GM19043 (cell line): ENCODE data around the gene PSEN2.
A peak's percentile ranks its signal among the peaks of the same experiment; 100 is the strongest.
"Not testable (repeated sequence)": the region's sequence is repeated elsewhere in the genome, so short reads cannot be mapped to it uniquely, and the experiment has no call there.

ENCODE experiments used
- ATAC-seq: cut with Tn5 transposase; IDR thresholded peaks from one replicate; pipeline ENCODE4 v1.9.1; 2021; ENCODE audit warnings: low read depth; ENCODE audit not compliant: unreplicated experiment

Gene PSEN2

GRCh38 chr1:226908913-226909312 is 38.5 kb downstream of the PSEN2 start:
- no peak for ATAC-seq

GRCh38 chr1:226912587-226913176 is 42.3 kb downstream of the PSEN2 start:
- ATAC-seq: peak; percentile 64

GRCh38 chr1:226915672-226915995 is 45.2 kb downstream of the PSEN2 start:
- no peak for ATAC-seq

GRCh38 chr1:226916497-226916896 is 46.1 kb downstream of the PSEN2 start:
- ATAC-seq: no peak

- ATAC-seq: no peak
Observed at GRCh38 chr1:226919587-226919986, 49.2 kb downstream of the PSEN2 start.

GRCh38 chr1:226919995-226920394 is 49.6 kb downstream of the PSEN2 start:
- no peak for ATAC-seq

GRCh38 chr1:226920446-226920894 is 50.1 kb downstream of the PSEN2 start:
- no peak for ATAC-seq

- no peak for ATAC-seq
Observed at GRCh38 chr1:226921504-226921903, 51.1 kb downstream of the PSEN2 start.

- ATAC-seq: not testable (repeated sequence)
Observed at GRCh38 chr1:226929260-226930111, 59.1 kb downstream of the PSEN2 start.

GRCh38 chr1:226934483-226935237 is 64.2 kb downstream of the PSEN2 start:
- no peak for ATAC-seq

GRCh38 chr1:226937940-226938725 is 67.7 kb downstream of the PSEN2 start:
- no peak for ATAC-seq

- ATAC-seq: no peak
Observed at GRCh38 chr1:226938903-226939437, 68.6 kb downstream of the PSEN2 start.

GRCh38 chr1:226939438-226940028 is 69.1 kb downstream of the PSEN2 start:
- peak; percentile 30 for ATAC-seq

- ATAC-seq: peak; percentile 94
Observed at GRCh38 chr1:226940029-226940805, 69.8 kb downstream of the PSEN2 start, which contains the start of gene COQ8A. COQ8A (plus strand) TSS chr1:226940294; CDS start chr1:226961386, 21,092 bp downstream.

- ATAC-seq: no peak
Observed at GRCh38 chr1:226940806-226941067, 70.3 kb downstream of the PSEN2 start.

GRCh38 chr1:226942392-226942791 is 72.0 kb downstream of the PSEN2 start:
- ATAC-seq: no peak

GRCh38 chr1:226943156-226943555 is 72.7 kb downstream of the PSEN2 start:
- no peak for ATAC-seq

- ATAC-seq: no peak
Observed at GRCh38 chr1:226943927-226944326, 73.5 kb downstream of the PSEN2 start.

GRCh38 chr1:226945106-226945857 is 74.9 kb downstream of the PSEN2 start:
- no peak for ATAC-seq
